ENCODE data around the gene SUPT6H.

Gene SUPT6H

DNA sequence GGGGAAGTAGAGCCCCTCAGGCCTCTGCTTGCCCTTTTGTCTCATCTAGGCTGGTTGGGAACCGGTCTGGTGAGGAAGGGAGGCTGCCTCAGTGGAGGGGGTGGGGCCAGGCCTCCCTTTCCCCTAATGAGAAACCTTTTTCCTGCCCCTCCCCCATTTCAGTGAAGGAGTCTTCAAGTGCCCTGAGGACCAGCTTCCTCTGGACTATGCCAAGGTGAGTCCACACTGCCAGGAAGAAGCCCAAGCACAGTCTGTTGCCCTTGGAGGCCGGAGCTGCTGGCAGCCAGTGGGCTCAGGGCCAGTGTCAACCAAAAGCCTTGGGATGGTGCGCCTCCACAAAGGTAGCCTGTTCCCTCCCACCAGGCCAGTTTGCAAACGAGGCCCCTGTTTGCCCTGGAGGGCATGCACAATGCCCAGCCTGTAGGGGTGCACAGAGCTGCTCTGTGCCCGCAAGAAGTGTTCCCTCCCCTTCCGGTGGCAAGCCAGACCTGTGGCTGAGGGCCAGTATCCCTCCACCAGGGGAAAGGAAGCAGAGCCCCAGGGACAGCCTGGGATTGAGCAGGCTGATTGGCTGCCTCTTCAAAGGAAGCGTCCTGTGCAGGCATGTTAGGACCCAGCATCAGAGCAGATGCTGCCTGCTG lies 85.2 kb downstream of the SUPT6H start:
- CTCF ChIA-PET, result interaction anchor here (14.3 kb wide), 1 partner anchor 21 kb away, joined by 249 read pairs; the partner anchor contains the start of genes NEK8 and TLCD1
- TF ChIP-seq, protein P1, sequence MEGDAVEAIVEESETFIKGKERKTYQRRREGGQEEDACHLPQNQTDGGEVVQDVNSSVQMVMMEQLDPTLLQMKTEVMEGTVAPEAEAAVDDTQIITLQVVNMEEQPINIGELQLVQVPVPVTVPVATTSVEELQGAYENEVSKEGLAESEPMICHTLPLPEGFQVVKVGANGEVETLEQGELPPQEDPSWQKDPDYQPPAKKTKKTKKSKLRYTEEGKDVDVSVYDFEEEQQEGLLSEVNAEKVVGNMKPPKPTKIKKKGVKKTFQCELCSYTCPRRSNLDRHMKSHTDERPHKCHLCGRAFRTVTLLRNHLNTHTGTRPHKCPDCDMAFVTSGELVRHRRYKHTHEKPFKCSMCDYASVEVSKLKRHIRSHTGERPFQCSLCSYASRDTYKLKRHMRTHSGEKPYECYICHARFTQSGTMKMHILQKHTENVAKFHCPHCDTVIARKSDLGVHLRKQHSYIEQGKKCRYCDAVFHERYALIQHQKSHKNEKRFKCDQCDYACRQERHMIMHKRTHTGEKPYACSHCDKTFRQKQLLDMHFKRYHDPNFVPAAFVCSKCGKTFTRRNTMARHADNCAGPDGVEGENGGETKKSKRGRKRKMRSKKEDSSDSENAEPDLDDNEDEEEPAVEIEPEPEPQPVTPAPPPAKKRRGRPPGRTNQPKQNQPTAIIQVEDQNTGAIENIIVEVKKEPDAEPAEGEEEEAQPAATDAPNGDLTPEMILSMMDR (conservative IDR thresholded peaks at IDR 0.05; ENCODE audit: low read depth), result no peak
- peak overlapping the region; percentile 100 for H3K27ac ChIP-seq
- POLR2A ChIA-PET (ENCODE audit: low non-redundant PET), result interaction anchor here (1.2 to 6.8 kb wide), 2 partner anchors 21 to 27 kb away, joined by 7 to 95 read pairs; partner anchors contain the start of genes NEK8, RPL23A and TLCD1
- no peak for DNase-seq (ENCODE audit: low spot score)

DNA sequence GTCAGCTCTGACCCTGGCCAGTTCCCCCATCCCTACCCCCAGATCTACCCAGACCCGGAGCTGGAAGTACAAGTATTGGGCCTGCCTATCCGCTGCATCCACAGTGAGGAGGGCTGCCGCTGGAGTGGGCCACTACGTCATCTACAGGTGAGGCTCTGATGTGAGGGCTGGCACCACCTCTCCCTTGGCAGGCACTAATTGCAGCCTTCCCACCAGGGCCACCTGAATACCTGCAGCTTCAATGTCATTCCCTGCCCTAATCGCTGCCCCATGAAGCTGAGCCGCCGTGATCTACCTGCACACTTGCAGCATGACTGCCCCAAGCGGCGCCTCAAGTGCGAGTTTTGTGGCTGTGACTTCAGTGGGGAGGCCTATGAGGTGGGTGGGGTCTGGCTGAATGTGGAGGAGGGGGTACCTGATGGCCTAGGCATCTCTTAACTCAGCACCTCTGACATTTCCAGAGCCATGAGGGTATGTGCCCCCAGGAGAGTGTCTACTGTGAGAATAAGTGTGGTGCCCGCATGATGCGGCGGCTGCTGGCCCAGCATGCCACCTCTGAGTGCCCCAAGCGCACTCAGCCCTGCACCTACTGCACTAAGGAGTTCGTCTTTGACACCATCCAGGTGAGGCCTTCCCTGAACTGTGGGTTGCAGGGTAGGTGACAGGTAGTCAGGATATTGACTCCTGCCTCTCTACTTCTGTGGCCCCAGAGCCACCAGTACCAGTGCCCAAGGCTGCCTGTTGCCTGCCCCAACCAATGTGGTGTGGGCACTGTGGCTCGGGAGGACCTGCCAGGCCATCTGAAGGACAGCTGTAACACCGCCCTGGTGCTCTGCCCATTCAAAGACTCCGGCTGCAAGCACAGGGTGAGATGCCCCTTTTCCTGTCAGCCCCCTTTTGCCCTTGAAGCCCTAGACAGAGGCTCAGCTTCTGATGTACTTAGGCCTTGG lies 86.1 kb downstream of the SUPT6H start:
- TF ChIP-seq, protein P1 (conservative IDR thresholded peaks at IDR 0.05; ENCODE audit: low read depth), result no peak
- POLR2A ChIA-PET (ENCODE audit: low non-redundant PET), result interaction anchor here (2.7 to 6.8 kb wide), 2 partner anchors 21 kb away, joined by 22 to 95 read pairs; partner anchors contain the start of genes NEK8 and TLCD1
- peak overlapping the region; percentile 100 for H3K27ac ChIP-seq
- CTCF ChIA-PET, result interaction anchor here (1.7 to 14.3 kb wide), 2 partner anchors 22 to 160 kb away, joined by 6 to 249 read pairs; partner anchors contain the start of genes NEK8 and TLCD1
- no peak for DNase-seq (ENCODE audit: low spot score)

DNA sequence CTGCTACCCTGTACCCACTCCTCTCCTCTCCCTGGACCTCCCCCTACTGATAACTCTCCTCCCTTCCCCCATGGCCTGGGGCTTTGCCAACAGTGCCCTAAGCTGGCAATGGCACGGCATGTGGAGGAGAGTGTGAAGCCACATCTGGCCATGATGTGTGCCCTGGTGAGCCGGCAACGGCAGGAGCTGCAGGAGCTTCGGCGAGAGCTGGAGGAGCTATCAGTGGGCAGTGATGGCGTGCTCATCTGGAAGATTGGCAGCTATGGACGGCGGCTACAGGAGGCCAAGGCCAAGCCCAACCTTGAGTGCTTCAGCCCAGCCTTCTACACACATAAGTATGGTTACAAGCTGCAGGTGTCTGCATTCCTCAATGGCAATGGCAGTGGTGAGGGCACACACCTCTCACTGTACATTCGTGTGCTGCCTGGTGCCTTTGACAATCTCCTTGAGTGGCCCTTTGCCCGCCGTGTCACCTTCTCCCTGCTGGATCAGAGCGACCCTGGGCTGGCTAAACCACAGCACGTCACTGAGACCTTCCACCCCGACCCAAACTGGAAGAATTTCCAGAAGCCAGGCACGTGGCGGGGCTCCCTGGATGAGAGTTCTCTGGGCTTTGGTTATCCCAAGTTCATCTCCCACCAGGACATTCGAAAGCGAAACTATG lies 87.0 kb downstream of the SUPT6H start:
- ChIA-PET POLR2A (ENCODE audit: low non-redundant PET) (interaction anchor here (2.7 kb wide), 1 partner anchor 22 kb away, joined by 22 read pairs; the partner anchor contains the start of gene TLCD1), CTCF (interaction anchor here (0.7 to 14.3 kb wide), 5 partner anchors 16 to 161 kb away, joined by 4 to 249 read pairs (median 8); partner anchors contain the start of genes NEK8 and TLCD1)
- H3K27ac ChIP-seq, result peak overlapping the region; percentile 100
- DNase-seq (ENCODE audit: low spot score), result no peak
- TF ChIP-seq, protein P1 (conservative IDR thresholded peaks at IDR 0.05; ENCODE audit: low read depth), result no peak

DNA sequence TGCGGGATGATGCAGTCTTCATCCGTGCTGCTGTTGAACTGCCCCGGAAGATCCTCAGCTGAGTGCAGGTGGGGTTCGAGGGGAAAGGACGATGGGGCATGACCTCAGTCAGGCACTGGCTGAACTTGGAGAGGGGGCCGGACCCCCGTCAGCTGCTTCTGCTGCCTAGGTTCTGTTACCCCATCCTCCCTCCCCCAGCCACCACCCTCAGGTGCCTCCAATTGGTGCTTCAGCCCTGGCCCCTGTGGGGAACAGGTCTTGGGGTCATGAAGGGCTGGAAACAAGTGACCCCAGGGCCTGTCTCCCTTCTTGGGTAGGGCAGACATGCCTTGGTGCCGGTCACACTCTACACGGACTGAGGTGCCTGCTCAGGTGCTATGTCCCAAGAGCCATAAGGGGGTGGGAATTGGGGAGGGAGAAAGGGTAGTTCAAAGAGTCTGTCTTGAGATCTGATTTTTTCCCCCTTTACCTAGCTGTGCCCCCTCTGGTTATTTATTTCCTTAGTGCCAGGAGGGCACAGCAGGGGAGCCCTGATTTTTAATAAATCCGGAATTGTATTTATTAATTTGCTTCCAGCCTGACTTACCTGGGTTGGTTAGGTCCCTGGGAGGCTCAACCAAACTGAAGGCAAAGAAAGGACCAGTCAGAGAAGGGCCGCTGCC lies 87.6 kb downstream of the SUPT6H start:
- peak overlapping the region; percentile 100 for H3K27ac ChIP-seq
- POLR2A ChIA-PET (ENCODE audit: low non-redundant PET), result interaction anchor here (2.7 kb wide), 1 partner anchor 23 kb away, joined by 22 read pairs; the partner anchor contains the start of gene TLCD1
- TF ChIP-seq, protein P1 (conservative IDR thresholded peaks at IDR 0.05; ENCODE audit: low read depth), result no peak

GRCh38 chr17:28750178-28751047 lies 88.4 kb downstream of the SUPT6H start:
- ChIA-PET CTCF (interaction anchor here (0.6 to 14.3 kb wide), 10 partner anchors 11 to 189 kb away, joined by 3 to 249 read pairs (median 6); partner anchors contain the start of genes NEK8, RPL23A and TLCD1), POLR2A (ENCODE audit: low non-redundant PET) (interaction anchor here (2.7 kb wide), 1 partner anchor 23 kb away, joined by 22 read pairs; the partner anchor contains the start of gene TLCD1)
- peak overlapping the region; percentile 100 for H3K27ac ChIP-seq
- TF ChIP-seq, protein P1 (conservative IDR thresholded peaks at IDR 0.05; ENCODE audit: low read depth), result peak; percentile 99
- DNase-seq (ENCODE audit: low spot score), result peak; percentile 69

More for the DNA sequence above, 87.6 kb downstream of the SUPT6H start:
- no peak for DNase-seq (ENCODE audit: low spot score)
- CTCF ChIA-PET, result interaction anchor here (0.6 to 14.3 kb wide), 8 partner anchors 14 to 190 kb away, joined by 3 to 249 read pairs (median 4); partner anchors contain the start of genes NEK8, RPL23A and TLCD1
